Kidney (tissue), 14 donors: ENCODE data around the gene KIF2C. TPM values are rescaled to one million over a fixed set of nuclear protein-coding genes. Genes with fewer than 3 reads are reported as not detected.

Experiments
- DNase-seq, 5 donors: peaks; one replicate each; pipeline ENCODE4 v3.0.0-alpha.2; 2013 to 2020
- FAIRE-seq: peaks from 2 replicates; lab custom pipeline; 2012; peaks lifted over from hg19 to GRCh38; lab: Jason Lieb, UNC
- H3K27ac ChIP-seq, 2 donors: one replicate each; pipeline ENCODE4 v1.7.0; 2013; ENCODE audit warnings: low read depth in 2 of 2, low read length in 2 of 2, inconsistent platforms in 1 of 2
- H3K27me3 ChIP-seq: one replicate; pipeline ENCODE4 v1.7.1; 2013; ENCODE audit warnings: low read length, inconsistent platforms; ENCODE audit not compliant: control insufficient read depth, insufficient read depth
- H3K36me3 ChIP-seq, 3 donors: one replicate each; pipeline versions ENCODE4 v1.7.0 to v1.7.1; 2013; ENCODE audit warnings: low read length in 3 of 3, control low read depth in 1 of 3, inconsistent platforms in 1 of 3; ENCODE audit not compliant: insufficient read depth in 3 of 3, control insufficient read depth in 2 of 3
- H3K4me1 ChIP-seq, 3 donors: one replicate each; pipeline versions ENCODE4 v1.7.0 to v1.7.1; 2013; ENCODE audit warnings: low read length in 3 of 3, inconsistent platforms in 1 of 3, low read depth in 1 of 3; ENCODE audit not compliant: control insufficient read depth in 2 of 3, insufficient read depth in 2 of 3
- H3K4me3 ChIP-seq, 3 donors: one replicate each; pipeline versions ENCODE4 v1.7.0 to v1.8.1; 2013; ENCODE audit warnings: low read length in 3 of 3, control low read depth in 1 of 3, inconsistent platforms in 1 of 3
- H3K9ac ChIP-seq, 3 donors: one replicate each; pipeline versions ENCODE4 v1.7.0 to v1.7.1; 2013; ENCODE audit warnings: low read length in 3 of 3, control low read depth in 1 of 3, inconsistent platforms in 1 of 3
- H3K9me3 ChIP-seq, 3 donors: one replicate each; pipeline versions ENCODE4 v1.7.0 to v1.7.1; 2013; ENCODE audit warnings: low read length in 3 of 3, control low read depth in 1 of 3, inconsistent platforms in 1 of 3; ENCODE audit not compliant: control insufficient read depth in 2 of 3, insufficient read depth in 1 of 3
- CTCF ChIP-seq: IDR thresholded peaks from 3 replicates; pipeline ENCODE4 v1.5.1; 2012; ENCODE audit warnings: mild to moderate bottlenecking, moderate library complexity, borderline replicate concordance; ENCODE audit not compliant: insufficient read depth; ENCODE audit errors: extremely low read depth
- intact Hi-C: fragments of 100-400 bp; cut with DNase I; formaldehyde crosslinking; loops from one replicate; pipeline ENCODE4 v1.11.1; 2022
- polyA plus RNA-seq: library from polyadenylated mRNA; stranded (reverse); fragments of 350-450 nt; fragmentation: Illumina TruSeq; extraction: RNeasy Lipid Tissue Mini Kit (QIAGEN cat#74804); gene quantifications from one replicate; pipeline ENCODE4 v1.2.3, GENCODE V29; 2014; ENCODE audit warnings: low read depth, low replicate concordance; ENCODE audit not compliant: insufficient read depth
- total RNA-seq: library from RNA; stranded (reverse); fragmentation: NEBNext Ultra II Directional; extraction: Animal tissue kit (Norgen Biotek cat#: 25700); gene quantifications from one replicate; pipeline ENCODE4 v1.2.1, GENCODE V29; 2021
- donor health status: control.
- donor health status: control.
- donor health status: control.
- donor health status: control.
- donor health status: control.
- donor health status: DM: yes; HTN: yes; CAD: no.
- donor health status: Normal renal cell carcinoma (clear cell type).

Gene KIF2C
- total and polyA plus RNA-seq, 2 donors from 2014 or later = 0.47 to 1.4 TPM

DNA sequence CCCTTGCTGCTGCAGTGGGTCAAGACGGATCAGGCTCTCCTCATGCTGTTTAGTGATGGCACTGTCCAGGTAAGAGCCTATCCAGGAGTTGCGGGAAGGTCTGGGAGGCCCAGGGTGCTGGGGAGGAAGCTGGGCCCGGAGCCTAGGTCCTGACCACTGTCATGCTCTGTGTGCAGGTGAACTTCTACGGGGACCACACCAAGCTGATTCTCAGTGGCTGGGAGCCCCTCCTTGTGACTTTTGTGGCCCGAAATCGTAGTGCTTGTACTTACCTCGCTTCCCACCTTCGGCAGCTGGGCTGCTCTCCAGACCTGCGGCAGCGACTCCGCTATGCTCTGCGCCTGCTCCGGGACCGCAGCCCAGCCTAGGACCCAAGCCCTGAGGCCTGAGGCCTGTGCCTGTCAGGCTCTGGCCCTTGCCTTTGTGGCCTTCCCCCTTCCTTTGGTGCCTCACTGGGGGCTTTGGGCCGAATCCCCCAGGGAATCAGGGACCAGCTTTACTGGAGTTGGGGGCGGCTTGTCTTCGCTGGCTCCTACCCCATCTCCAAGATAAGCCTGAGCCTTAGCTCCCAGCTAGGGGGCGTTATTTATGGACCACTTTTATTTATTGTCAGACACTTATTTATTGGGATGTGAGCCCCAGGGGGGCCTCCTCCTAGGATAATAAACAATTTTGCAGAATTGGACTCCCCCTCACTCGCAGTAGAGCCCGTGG, 65.8 kb downstream of the KIF2C start:
- Histone ChIP-seq H3K27ac (peak overlapping the region in 1 of 2 donors; percentile 14), H3K4me1 (peaks cover 24 to 52% (median 38%) of the 10 kb centered on the region in 3 donors), H3K9me3 (no peaks in the 10 kb centered on the region), H3K27me3 (no peaks in the 10 kb centered on the region), H3K9ac (no peak overlapping the region), H3K4me3 (no peak overlapping the region), H3K36me3 (peaks cover 0 to 8% (median 4%) of the 10 kb centered on the region in 3 donors)
- intact Hi-C loops = no loop called here
- FAIRE-seq (no peak), DNase-seq (peak in 2 of 5 donors; percentile 48 to 70)
- no peak for TF ChIP-seq CTCF

- Histone ChIP-seq H3K4me3 (peak overlapping the region in 1 of 3 donors; percentile 41), H3K36me3 (peaks cover 0 to 8% (median 4%) of the 10 kb centered on the region in 3 donors), H3K27ac (peak overlapping the region; percentile 98 to 100), H3K9ac (peak overlapping the region in 2 of 3 donors; percentile 26 to 97), H3K9me3 (no peaks in the 10 kb centered on the region), H3K4me1 (peaks cover 24 to 53% (median 39%) of the 10 kb centered on the region in 3 donors), H3K27me3 (no peaks in the 10 kb centered on the region)
- DNase-seq = peak in 2 of 5 donors; percentile 63 to 80
- no peak for FAIRE-seq
- intact Hi-C loops = no loop called here
- TF ChIP-seq CTCF = no peak
Observed at GRCh38 chr1:44806025-44806703, 66.5 kb downstream of the KIF2C start.

DNA sequence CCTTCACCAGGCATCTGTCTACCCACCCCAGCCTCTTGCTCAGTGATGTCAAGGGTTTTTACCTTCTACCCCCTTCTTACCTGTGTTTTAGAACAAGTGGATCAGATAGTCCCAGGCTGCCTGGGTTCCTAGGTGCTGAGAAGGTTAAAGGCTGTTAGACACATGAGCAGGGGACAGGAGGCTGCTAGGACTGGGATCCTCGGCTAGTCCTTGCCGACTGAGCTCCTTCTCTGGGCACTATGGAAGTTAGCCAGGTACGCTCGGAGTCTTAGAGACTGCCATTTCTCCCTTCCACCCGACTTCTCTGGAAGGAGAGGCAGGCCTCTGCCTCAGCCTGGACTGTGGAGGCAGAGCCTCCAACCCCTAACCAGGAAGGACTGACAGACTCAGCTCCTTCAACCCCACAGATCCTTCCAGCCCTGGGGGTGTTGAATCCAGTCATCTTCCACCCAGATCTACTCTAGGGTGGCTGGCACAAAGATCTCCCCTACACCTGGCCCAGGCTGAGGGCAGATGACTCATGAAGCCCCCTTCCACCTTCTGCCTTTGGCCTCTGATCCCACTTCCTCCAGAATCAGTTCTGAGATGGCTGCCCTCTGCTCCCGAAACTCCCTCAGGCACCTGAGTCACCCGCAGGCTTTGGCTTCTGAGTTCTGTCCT, 67.2 kb downstream of the KIF2C start, which contains the start of gene DYNLT4:
DYNLT4 (minus strand) TSS at position 648 of the 660 bp plus-strand sequence. CDS start 683 bp downstream, outside the sequence.
- H3K4me1 ChIP-seq = peaks cover 23 to 52% (median 39%) of the 10 kb centered on the region in 3 donors
- no peaks in the 10 kb centered on the region for H3K9me3 ChIP-seq
- H3K36me3 ChIP-seq = peaks cover 0 to 8% (median 4%) of the 10 kb centered on the region in 3 donors
- DNase-seq (no peak), FAIRE-seq (no peak)
- intact Hi-C loops = no loop called here
- no peaks in the 10 kb centered on the region for H3K27me3 ChIP-seq
- H3K27ac ChIP-seq = peak within 1 kb of the TSS; percentile 98 to 100
- TF ChIP-seq CTCF = no peak
- peak within 1 kb of the TSS in 1 of 3 donors; percentile 41 for H3K4me3 ChIP-seq
- peak within 1 kb of the TSS in 2 of 3 donors; percentile 50 to 97 for H3K9ac ChIP-seq
